ENCODE measurements around the gene CXCL14. TPM values are rescaled to one million over a fixed set of nuclear protein-coding genes. Genes with fewer than 3 reads are reported as not detected.

CXCL14 gene
- total RNA-seq, 2 donors from 2014 or later, result not detected

GRCh38 chr5:135589152-135589551 is 10.4 kb upstream of the CXCL14 start:
- ATAC-seq (replicated peaks), result no peak
- no peak overlapping the region for H3K4me3 Mint-ChIP-seq
- no peak overlapping the region for H3K27ac Mint-ChIP-seq
- no peaks in the 10 kb centered on the region for H3K9me3 Mint-ChIP-seq
- H3K4me1 Mint-ChIP-seq, result no peaks in the 10 kb centered on the region
- peaks cover 17% of the 10 kb centered on the region for H3K27me3 Mint-ChIP-seq
- H3K36me3 Mint-ChIP-seq (ENCODE audit: low read depth), result no peaks in the 10 kb centered on the region

- no peak overlapping the region for H3K27ac Mint-ChIP-seq
Measured at GRCh38 chr5:135587721-135588663, 9.2 kb upstream of the CXCL14 start.

GRCh38 chr5:135584918-135585317 is 6.1 kb upstream of the CXCL14 start:
- no peaks in the 10 kb centered on the region for H3K4me1 Mint-ChIP-seq
- H3K27ac Mint-ChIP-seq, result no peak overlapping the region
- H3K9me3 Mint-ChIP-seq, result no peaks in the 10 kb centered on the region
- no peaks in the 10 kb centered on the region for H3K36me3 Mint-ChIP-seq (ENCODE audit: low read depth)
- no peak for ATAC-seq (replicated peaks)
- H3K27me3 Mint-ChIP-seq, result peaks cover 27% of the 10 kb centered on the region
- no peak overlapping the region for H3K4me3 Mint-ChIP-seq

More at GRCh38 chr5:135587721-135588663, 9.2 kb upstream of the CXCL14 start:
- H3K9me3 Mint-ChIP-seq, result no peaks in the 10 kb centered on the region
- no peak for ATAC-seq (replicated peaks)
- H3K36me3 Mint-ChIP-seq (ENCODE audit: low read depth), result no peaks in the 10 kb centered on the region
- no peaks in the 10 kb centered on the region for H3K4me1 Mint-ChIP-seq
- no peak overlapping the region for H3K4me3 Mint-ChIP-seq
- peaks cover 11% of the 10 kb centered on the region for H3K27me3 Mint-ChIP-seq

- H3K36me3 Mint-ChIP-seq (ENCODE audit: low read depth), result no peaks in the 10 kb centered on the region
- peaks cover 34% of the 10 kb centered on the region for H3K27me3 Mint-ChIP-seq
- no peak overlapping the region for H3K4me3 Mint-ChIP-seq
- H3K27ac Mint-ChIP-seq, result no peak overlapping the region
- H3K9me3 Mint-ChIP-seq, result no peaks in the 10 kb centered on the region
- ATAC-seq (replicated peaks), result no peak
- no peaks in the 10 kb centered on the region for H3K4me1 Mint-ChIP-seq
Measured at GRCh38 chr5:135584276-135584675, 5.5 kb upstream of the CXCL14 start.

- H3K9me3 Mint-ChIP-seq, result no peaks in the 10 kb centered on the region
- H3K36me3 Mint-ChIP-seq (ENCODE audit: low read depth), result no peaks in the 10 kb centered on the region
- no peaks in the 10 kb centered on the region for H3K4me1 Mint-ChIP-seq
- H3K4me3 Mint-ChIP-seq, result no peak overlapping the region
- ATAC-seq (replicated peaks), result peak; percentile 21
- H3K27me3 Mint-ChIP-seq, result peaks cover 40% of the 10 kb centered on the region
- H3K27ac Mint-ChIP-seq, result no peak overlapping the region
Measured at GRCh38 chr5:135582099-135582781, 3.4 kb upstream of the CXCL14 start.

- ATAC-seq (replicated peaks), result no peak
- Mint-ChIP-seq H3K36me3 (ENCODE audit: low read depth) (no peaks in the 10 kb centered on the region), H3K9me3 (no peaks in the 10 kb centered on the region), H3K4me1 (no peaks in the 10 kb centered on the region), H3K4me3 (no peak overlapping the region), H3K27me3 (peaks cover 47% of the 10 kb centered on the region), H3K27ac (no peak overlapping the region)
Measured at GRCh38 chr5:135578305-135578684, 496 bp downstream of the CXCL14 start.

GRCh38 chr5:135577421-135577820 is 1.4 kb downstream of the CXCL14 start:
- H3K27ac Mint-ChIP-seq, result no peak overlapping the region
- H3K4me1 Mint-ChIP-seq, result no peaks in the 10 kb centered on the region
- no peaks in the 10 kb centered on the region for H3K36me3 Mint-ChIP-seq (ENCODE audit: low read depth)
- ATAC-seq (replicated peaks), result no peak
- H3K4me3 Mint-ChIP-seq, result no peak overlapping the region
- no peaks in the 10 kb centered on the region for H3K9me3 Mint-ChIP-seq
- H3K27me3 Mint-ChIP-seq, result peaks cover 45% of the 10 kb centered on the region

- Mint-ChIP-seq H3K4me3 (no peak overlapping the region), H3K27ac (no peak overlapping the region), H3K4me1 (no peaks in the 10 kb centered on the region), H3K9me3 (no peaks in the 10 kb centered on the region), H3K36me3 (ENCODE audit: low read depth) (no peaks in the 10 kb centered on the region), H3K27me3 (peaks cover 42% of the 10 kb centered on the region)
- ATAC-seq (replicated peaks), result no peak
Measured at GRCh38 chr5:135576075-135576599, 2.7 kb downstream of the CXCL14 start.

GRCh38 chr5:135574493-135574892 is 4.3 kb downstream of the CXCL14 start:
- Mint-ChIP-seq H3K27ac (no peak overlapping the region), H3K4me3 (no peak overlapping the region), H3K9me3 (no peaks in the 10 kb centered on the region), H3K4me1 (no peaks in the 10 kb centered on the region), H3K27me3 (peaks cover 28% of the 10 kb centered on the region), H3K36me3 (ENCODE audit: low read depth) (no peaks in the 10 kb centered on the region)
- no peak for ATAC-seq (replicated peaks)

GRCh38 chr5:135571902-135572301 is 6.9 kb downstream of the CXCL14 start:
- no peak overlapping the region for H3K4me3 Mint-ChIP-seq
- no peaks in the 10 kb centered on the region for H3K4me1 Mint-ChIP-seq
- H3K9me3 Mint-ChIP-seq, result no peaks in the 10 kb centered on the region
- no peak for ATAC-seq (replicated peaks)
- H3K36me3 Mint-ChIP-seq (ENCODE audit: low read depth), result no peaks in the 10 kb centered on the region
- no peak overlapping the region for H3K27ac Mint-ChIP-seq
- peaks cover 16% of the 10 kb centered on the region for H3K27me3 Mint-ChIP-seq

GRCh38 chr5:135571066-135571609 is 7.7 kb downstream of the CXCL14 start:
- Mint-ChIP-seq H3K9me3 (no peaks in the 10 kb centered on the region), H3K4me1 (no peaks in the 10 kb centered on the region)

GRCh38 chr5:135570453-135570764 is 8.4 kb downstream of the CXCL14 start:
- Mint-ChIP-seq H3K4me1 (no peaks in the 10 kb centered on the region), H3K27ac (no peak overlapping the region), H3K36me3 (ENCODE audit: low read depth) (no peaks in the 10 kb centered on the region), H3K27me3 (peaks cover 9% of the 10 kb centered on the region), H3K9me3 (no peaks in the 10 kb centered on the region), H3K4me3 (no peak overlapping the region)
- ATAC-seq (replicated peaks), result no peak

More at GRCh38 chr5:135571066-135571609, 7.7 kb downstream of the CXCL14 start:
- Mint-ChIP-seq H3K27ac (no peak overlapping the region), H3K27me3 (peaks cover 15% of the 10 kb centered on the region), H3K4me3 (no peak overlapping the region), H3K36me3 (ENCODE audit: low read depth) (no peaks in the 10 kb centered on the region)
- ATAC-seq (replicated peaks), result no peak

- Mint-ChIP-seq H3K27ac (no peak overlapping the region), H3K27me3 (peaks cover 8% of the 10 kb centered on the region), H3K9me3 (no peaks in the 10 kb centered on the region), H3K36me3 (ENCODE audit: low read depth) (no peaks in the 10 kb centered on the region), H3K4me1 (no peaks in the 10 kb centered on the region), H3K4me3 (no peak overlapping the region)
- no peak for ATAC-seq (replicated peaks)
Measured at GRCh38 chr5:135569755-135570452, 8.9 kb downstream of the CXCL14 start.

- Mint-ChIP-seq H3K27ac (no peak overlapping the region), H3K9me3 (no peaks in the 10 kb centered on the region), H3K4me3 (no peak overlapping the region), H3K36me3 (ENCODE audit: low read depth) (no peaks in the 10 kb centered on the region), H3K27me3 (peaks cover 8% of the 10 kb centered on the region), H3K4me1 (no peaks in the 10 kb centered on the region)
- no peak for ATAC-seq (replicated peaks)
Measured at GRCh38 chr5:135568923-135569360, 9.8 kb downstream of the CXCL14 start.
